Stimulated activated CD4-positive, alpha-beta T cell treated with anti-CD3 and anti-CD28 coated beads, Interleukin-2, amount 100 ng/mL, for 48 hours (primary cell): ENCODE data around the gene RBM17.
"Not testable (repeated sequence)": the region's sequence is repeated elsewhere in the genome, so short reads cannot be mapped to it uniquely, and the experiment has no call there.

Source experiments
- DNase-seq, 2 donors: peaks; one replicate each; pipeline ENCODE4 v3.0.0-alpha.2; 2020

Gene RBM17

DNA sequence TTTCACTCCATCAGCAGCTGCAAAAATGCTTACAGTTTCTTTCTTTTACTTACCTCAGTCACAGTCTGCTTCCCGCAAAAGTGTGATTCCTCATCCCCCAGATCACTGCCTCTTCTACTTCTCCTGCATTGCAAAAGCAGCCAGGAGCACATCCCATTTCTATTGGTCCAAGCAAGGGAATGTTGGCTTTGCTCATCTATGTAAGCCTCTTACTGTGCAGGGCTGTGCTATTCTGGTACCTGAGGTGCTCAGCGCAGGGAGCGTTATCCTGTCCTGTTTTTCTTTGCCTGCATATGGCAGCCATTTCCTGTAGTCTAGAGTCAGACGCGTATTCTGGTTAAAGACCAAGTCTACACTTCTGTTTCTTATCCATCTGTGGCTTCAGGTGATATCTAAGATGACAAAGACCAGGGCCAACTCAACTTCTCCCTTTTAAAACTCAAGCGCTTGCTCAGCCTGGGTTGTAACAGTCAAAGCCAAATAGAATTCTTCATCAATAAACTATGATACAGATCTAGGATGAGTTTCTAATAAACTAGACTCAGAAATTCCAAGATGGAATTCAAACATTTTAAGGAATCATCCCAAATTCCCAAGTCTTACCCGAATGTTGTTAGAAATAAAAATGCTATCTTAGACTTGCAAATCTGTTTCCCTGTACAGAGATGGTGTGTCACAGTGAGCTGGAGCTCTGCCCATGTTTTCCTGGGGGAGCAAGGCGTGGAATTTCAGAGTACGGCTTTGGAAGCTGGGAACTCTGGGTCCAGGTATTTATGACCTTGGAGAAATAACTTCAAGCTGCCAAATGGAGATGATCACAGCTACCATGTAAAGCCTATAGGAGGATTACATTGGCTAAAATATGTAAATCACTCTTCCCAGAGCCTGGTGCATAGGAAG is 6.1 kb upstream of the RBM17 start:
- no peak for DNase-seq

DNA sequence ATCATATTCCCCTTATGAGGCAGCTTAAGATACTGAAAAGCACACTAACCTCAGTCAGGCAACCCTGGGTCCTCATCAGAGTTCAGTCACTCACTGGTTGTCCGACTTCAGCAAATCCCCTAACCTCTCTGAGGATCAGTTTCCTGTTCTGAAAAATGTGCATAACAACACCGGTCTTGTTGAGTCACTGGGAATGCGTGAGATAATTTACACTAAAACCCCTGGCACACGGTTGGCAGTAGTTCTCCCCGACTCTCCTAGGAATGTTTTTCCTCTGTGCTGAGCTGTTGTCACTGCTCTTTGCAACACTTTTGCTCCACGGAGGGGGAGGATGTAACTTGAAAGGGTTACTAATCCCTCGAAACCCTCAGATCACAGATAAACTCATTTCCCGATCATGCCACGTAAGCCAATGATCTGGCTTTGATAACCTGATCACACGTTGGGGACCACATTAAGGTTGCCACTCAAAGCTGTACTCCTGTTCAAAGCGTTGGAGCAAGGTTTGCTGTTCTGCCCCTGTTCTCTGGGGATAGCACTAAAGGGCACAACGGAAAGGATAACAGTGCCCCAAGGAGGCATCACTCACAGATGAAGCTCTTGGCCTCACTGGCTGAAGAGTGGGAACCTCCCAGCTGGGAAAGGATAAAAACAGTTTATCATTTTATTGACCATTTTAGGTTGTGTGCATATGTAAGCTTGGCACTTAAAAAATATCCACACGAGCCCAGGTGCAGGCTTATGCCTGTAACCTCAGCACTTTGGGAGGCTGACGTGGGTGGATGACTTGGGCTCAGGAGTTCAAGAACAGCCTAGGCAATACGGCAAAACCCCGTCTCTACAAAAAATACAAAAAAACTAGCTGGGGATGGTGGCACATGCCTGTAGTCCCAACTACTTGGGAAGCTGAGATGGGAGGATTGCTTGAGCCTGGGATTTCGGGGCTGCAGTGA is 5.0 kb upstream of the RBM17 start:
- peak; percentile 57 to 60 for DNase-seq

DNA sequence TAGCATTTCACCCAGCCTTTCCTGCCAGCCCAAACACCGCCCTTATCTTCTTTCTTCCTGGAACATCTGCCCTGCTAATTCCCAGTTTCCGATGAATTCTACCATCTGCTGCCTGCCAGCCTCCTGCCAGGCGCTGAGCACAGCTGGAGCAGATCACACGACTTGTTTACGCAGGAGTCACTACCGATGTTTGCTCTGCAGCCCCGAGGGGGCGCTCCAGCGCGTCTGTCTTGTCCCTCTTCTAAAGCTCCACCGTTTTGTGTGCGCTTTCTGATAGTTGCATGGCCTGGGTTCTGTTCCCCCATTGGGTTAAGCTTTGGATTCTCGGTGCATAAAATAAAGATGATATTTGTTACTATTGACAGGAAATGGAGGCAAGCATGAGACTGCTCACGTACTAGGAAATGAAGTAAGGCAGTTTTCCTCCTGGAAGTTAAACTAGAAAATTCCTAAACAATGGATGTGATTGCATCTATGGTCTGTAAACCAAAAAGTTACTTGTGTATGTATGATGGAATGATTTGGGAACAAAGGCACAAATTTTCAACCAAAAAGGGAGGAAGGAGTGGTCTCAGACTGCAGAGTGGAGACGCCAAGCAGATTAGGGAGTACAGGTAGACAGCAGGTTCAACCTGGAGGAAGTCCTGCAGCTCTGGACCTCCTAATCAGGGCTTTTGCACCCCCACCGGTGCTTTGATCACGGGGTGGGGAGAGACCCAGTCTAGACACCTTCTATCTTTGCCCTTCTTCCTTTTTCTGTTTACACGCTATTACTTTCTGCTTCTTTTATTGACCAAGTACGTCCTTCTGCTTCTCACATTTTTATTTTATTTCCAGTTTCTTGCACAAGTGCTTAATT is 2.2 kb upstream of the RBM17 start:
- DNase-seq: peak; percentile 87 to 91

DNA sequence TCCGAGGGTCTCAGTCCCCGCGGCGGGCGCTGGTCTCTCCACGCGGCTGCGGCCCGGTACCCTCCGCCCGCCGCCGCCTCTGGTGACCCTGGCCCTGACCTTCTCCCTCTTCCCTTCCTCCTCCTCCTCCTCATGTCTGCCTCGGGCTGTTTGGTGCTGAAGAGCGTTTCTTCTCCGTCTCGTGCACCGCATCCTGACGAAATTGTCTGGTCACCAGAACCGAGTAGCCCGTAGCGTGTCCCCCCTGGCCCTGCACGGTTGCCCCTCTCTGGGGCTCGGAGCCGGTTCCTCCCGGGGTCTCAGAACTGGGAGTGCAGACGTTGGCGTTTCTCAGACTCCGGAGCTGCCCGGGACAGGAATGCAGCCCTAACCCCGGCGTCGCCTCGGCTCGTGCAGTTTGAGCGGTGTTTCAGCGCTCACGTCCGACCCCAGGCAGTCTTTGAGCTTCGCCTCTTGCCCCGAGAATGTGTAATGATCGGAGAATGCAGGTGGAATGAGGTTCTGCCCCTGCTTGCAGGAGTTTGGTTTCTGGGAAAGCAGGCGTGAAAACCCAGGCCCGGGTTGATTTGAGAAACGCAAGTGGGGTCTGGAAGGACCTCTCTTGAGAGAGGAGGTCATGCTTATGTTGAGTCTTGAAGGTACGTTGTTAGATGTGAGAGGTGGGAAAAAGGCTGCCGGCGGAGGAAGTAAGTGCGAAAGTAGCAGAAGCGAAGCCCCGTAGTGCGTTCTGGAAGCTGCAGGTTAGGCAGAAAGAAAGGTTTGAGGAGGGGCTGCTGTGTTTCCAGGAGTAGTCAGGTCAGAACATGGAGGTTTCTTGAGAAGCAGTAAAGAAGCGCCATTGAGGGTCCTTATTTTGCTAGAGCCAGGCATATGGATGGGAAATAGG is 743 bp downstream of the RBM17 start:
- DNase-seq: no peak

DNA sequence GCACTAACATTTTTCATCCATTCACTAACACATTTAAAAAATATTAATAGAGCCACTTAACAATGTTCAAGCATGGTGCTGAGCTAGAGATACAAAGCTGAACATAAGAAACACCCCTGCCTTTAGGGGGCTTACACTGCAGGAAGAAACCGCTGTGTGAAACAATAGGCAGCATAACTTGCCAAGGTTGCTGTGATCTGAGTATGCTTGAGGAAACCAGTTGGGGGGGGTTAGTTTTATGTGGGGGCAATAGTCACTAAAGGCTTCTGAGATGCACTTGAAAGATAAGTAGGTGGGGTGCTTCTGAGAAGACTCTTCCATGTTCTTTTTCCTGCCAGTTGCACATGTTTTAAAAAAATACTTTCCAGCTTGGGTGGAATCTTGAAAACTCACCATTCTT is 2.8 kb downstream of the RBM17 start:
- DNase-seq: no peak

DNA sequence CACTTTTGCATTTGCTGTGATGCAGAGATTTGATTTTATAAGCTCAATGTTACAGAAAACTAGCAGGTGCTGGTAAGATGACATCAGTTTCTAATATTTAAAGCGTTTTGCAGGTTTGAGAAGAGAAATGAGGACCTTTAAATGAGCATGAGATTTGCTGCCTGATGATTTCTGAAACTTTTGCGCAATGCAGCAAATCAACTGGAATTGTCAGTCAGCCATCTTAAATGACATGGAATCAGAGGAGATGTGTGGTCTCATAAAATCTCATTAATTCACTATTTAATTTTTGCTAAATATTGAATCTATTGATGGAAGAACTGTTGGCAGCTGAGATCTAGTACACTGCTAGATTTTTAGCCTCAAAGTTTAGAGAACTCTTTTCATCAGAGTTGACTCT is 3.9 kb downstream of the RBM17 start:
- no peak for DNase-seq

DNA sequence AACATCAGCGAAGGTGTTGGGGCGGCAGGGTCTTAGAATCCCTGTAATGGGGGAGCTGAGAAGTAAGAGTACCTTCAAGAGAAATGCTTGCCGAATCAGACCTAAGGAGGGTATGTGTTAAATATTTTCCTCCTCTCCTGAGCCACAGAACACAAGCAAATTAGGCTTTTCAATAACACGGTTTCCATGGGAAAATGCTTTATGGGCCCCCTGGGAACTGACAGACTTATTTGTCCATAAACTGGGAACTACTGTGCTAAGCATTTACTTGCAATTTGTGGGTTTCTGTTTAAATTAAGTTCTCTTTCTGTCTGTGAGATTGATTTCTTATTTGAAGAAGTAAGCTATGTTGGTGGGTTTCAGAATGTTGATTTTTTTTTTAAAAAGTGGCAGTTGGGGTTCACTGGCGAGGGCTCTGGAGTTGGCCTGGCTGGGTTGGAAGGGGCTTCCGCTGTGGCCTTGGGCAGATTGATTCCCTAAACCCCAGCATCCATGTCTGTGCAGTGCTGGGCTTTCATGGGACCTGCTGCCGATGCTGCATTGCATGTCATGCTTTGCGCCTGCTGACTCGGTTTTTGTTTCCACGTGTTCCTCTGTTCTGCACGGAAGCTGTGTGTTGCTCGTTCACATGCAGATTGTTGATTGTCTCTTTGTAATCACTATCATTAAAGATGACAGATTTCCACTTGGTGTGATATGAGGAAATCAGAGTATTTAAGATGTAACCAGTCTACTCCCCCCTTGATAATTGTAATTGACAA is 7.2 kb downstream of the RBM17 start:
- DNase-seq: no peak

DNA sequence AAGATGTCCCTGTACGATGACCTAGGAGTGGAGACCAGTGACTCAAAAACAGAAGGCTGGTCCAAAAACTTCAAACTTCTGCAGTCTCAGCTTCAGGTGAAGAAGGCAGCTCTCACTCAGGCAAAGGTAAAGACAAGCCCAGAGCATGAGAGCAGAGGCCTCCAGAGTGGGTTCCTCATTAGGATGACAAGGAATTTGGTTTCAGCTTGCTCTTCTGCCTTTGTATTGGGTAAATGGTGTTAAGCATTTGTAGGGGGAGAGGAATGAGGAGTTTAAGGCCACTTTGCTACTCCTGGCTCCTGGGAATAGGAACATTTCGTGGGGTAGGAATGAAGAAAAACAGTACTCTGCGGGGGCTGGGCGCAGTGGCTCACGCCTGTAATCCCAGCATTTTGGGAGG is 8.2 kb downstream of the RBM17 start:
- no peak for DNase-seq

DNA sequence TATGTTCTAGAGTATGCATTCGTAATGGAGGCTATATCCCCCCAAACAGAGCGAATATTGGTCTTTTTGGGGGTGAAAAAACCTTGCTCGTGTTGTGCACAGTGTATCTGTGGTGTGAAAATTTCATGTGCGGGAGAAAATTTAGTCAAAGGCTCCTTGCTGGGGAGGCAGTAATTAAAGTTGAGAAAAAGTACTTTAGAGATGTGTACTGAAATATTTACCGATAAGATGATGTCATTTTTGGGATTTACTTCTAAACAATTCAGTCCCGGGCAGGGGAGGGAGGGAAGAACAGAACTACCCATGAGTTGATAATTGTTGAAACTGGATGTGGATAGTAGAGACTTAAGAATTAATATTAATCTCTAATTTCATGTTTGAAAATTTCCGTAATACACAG is 9.3 kb downstream of the RBM17 start:
- no peak for DNase-seq

DNA sequence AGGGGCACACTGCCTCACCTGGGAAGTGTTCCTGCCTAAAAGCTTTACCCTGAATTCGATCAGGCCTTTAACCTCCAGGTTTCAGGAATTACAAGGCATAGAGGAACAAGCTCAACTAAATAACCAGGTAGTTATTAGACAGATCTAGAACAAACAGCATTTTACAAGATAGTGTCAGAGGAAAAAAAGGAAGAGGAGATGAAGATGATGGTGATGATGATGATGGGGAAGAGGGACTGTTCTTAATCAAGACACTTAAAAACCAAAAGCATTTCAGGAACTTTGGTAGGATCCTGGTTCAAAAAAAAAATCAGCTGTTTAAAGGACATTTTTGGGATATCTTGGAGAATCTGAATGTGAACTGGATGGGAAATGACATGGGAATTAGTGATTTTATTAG is 11.5 kb downstream of the RBM17 start:
- DNase-seq: no peak

DNA sequence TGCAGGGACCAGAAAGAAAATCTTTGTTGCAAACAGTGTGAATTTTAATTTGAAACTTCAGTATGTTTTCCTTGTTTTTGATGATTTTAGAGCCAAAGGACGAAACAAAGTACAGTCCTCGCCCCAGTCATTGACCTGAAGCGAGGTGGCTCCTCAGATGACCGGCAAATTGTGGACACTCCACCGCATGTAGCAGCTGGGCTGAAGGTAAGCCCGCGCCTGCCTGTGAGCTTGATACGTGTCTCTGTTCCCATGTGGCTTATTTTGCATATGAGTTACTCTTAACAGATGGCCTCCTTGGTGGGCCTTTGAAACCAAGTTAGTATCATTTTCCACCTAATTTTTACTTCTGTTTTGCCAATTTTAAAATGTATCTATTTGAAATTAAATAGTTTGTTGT is 12.3 kb downstream of the RBM17 start:
- no peak for DNase-seq

DNA sequence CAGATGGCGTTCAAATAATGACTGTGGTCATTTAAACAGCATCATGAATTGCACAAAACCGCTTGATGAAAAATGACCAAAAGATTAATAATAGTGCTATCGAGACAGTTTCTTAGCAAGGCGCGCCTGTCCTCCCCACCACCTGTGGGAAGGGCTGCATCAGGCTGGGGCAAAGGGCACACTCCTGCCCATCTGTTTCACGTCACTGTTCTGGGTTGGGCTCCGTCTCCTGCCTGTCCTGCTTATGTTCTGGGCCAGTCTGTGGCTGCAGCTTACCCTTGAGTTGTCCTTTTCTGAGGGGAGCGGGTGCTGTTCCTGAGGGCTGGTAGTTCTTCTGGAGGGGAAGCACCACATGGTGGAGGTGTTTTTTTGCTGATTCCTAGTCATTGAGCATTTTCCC is 13.3 kb downstream of the RBM17 start:
- DNase-seq: no peak

DNA sequence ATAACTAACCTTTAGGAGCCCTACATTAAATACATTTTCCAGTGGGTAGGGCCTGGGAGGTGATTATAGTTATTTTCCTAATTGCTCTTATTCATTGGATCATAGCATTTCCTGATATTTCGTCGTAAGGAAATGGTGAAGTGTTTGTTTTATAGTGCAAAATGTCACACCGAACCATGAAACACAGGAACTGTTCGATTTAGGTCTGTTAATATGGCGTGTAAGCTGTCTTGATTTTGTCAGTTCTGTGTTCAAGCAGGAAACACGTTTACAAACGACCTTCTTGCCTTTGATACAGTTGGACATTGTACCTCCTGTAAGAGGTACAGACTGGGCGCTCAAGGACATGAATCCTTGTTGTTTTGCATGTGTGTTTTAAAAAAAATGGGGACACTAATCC is 14.8 kb downstream of the RBM17 start:
- no peak for DNase-seq

DNA sequence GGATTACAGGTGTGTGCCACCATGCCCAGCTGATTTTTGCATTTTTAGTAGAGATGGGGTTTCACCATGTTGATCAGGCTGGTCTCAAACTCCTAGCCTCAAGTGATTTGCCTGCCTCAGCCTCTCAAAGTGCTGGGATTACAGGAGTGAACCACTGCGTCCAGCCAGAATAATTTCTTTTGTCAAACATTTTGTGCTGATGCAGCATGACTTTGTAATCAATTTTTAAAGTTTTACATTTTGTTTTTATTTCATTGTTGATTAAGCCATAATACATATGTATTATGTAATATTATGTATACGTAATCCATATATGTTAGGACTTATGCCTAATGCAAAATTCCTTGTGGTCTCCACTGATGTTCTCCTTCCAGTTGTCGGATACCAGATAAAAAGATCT is 18.8 kb downstream of the RBM17 start:
- not testable (repeated sequence) for DNase-seq

DNA sequence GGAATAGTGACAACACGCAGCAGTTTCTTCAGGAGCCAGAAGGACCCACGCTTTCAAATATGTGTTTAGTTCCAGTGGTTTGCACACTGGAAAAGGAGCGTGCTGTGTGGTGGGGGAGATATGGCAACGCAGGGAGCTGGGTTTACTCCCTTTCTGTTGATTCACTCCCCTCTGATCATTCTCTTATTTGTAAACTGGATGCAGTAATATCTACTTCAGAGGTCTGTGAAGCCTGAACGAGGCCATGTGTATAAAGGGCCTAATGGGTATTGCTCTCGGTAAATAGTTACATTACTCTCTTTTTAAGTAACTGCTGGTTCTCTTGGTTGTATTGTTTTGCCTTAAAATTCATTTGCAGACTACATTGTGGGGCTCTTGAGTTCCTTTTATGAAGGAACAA is 19.2 kb downstream of the RBM17 start:
- DNase-seq: no peak

DNA sequence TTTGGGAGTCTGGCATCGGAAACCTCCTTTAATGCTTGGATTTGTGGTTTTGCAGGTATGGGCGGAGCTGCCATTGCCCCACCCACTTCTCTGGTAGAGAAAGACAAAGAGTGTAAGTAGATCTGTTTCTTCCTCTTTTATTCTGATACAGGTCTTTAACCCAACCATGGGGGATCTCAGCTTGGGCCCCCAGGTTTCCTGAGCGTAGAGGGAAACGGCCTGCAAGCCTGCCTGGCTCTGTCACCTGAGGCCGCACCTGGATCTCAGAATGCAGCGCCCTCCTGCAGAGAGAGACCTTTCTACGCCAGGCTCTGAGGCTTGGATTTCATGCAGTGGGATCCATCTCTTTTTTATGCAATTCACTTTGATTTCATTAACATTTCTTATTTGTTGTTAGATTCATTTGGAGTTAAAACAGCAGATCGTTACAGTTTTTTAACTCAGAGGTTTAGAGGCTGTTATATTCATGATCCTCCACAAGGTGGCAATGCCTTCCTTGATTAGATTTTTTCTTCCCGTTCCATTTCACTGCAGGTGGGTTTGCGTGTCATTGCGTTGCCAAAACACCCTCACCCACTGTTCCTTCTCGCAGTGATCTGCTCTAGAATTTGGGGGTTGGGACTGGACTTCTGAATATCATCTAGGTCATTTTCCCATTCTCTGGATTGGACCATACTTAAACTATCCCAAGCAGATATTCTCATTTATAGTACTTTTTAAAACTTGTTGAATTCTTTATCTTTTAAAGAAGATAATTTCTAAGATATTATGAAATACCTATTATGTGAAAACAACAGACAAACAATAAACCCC is 20.0 kb downstream of the RBM17 start:
- peak in 1 of 2 donors; percentile 21 for DNase-seq

DNA sequence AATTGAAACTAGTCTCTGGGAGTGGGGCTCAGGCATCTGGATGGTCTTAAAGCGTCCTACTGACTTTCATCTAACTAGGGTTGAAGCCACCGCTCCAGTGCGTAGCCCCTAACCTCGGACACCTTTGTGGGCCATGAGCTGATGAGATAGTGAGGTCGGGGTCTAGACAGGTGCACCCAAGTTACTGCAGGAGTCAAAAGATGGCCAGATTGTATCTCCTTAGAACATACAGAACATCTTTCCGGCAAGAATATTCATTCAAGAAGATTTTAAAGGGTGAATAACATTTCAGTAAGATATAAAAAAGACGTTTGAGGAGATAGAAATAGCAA is 20.6 kb downstream of the RBM17 start:
- no peak for DNase-seq

DNA sequence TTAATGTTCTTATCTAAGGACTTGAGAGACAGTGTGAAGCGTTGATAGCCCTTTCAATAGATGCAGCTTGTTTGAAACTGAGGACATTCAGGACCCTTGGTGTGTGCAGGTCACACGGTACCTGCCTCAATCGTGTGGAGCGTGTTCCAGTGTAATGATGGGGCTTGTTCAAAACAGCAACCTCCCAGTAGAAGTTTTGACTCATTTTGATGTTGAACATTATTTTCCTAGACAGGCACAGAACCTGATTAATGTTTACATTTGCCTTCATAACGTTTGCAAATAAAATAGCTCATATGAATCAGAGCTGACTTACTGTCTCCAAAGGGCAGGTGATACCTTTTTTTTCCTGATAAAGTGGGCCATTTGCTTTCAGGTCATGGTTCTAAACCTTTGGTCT is 21.3 kb downstream of the RBM17 start:
- DNase-seq: no peak

DNA sequence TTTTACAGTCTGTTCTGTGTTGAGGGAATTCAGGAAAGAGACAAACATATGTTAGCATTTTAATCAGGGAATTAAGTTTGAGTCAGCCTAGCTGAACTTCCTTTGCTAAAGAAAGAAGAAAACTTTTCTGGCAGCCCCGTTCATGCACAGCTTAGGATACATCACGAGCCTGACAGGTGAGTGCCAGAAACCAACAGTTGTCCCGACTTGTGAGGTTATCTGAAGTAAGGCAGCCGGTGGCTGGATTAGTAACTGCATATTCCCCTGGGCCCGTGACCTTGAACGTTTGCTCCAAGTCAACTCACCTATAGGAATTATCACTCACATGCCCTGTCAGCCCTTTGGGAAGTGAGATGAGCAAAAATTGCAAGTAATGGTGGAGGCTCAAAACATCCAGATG is 24.1 kb downstream of the RBM17 start:
- no peak for DNase-seq

DNA sequence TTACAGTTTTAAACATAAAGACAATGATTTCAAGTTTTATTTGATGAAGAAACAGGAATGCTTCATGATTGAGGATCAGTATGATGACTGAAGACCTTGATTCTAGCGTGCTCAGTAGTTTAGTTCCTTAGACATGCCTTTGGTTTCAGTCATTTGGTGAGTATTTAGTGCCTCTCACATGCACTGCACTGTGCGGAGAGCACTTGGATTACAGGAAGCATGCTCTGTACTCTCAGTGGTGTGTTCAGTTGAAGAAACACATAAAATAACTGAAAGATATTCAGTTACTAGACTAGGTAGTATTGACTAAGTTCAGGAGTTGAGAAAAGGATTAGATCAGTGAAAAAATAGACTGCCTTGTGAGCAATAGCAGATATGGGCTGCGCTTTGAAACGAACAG is 25.5 kb downstream of the RBM17 start:
- no peak for DNase-seq
